ENCODE measurements around the gene PDK2. TPM values are rescaled to one million over a fixed set of nuclear protein-coding genes. Genes with fewer than 3 reads are reported as not detected.
A peak's percentile ranks its signal among the peaks of the same experiment; 100 is the strongest.

Gene PDK2
- total and polyA plus RNA-seq, 2 experiments from 2014 or later: 12.0 to 15.9 TPM

- H3K4me3 Mint-ChIP-seq: peak overlapping the region; percentile 46; the same call in 1 of the 3 replicates
- ATAC-seq (peak; percentile 74), DNase-seq (ENCODE audit: low spot score) (peak; percentile 39)
- Histone ChIP-seq H3K4me3 (peak overlapping the region; percentile 41), H3K36me3 (ENCODE audit: insufficient read depth) (no peaks in the 10 kb centered on the region), H2AFZ (0 out of 2 replicates have a peak overlapping the region, but pooled peaks have one; percentile 28), H3K79me2 (replicated peaks; ENCODE audit: insufficient read depth) (no peaks in the 10 kb centered on the region), H3K9me2 (ENCODE audit: insufficient read depth) (no peaks in the 10 kb centered on the region), H3K4me1 (ENCODE audit: insufficient read depth) (peaks cover 13% of the 10 kb centered on the region; the same call in 1 of the 2 replicates), H3K27ac (ENCODE audit: low read depth) (no peak overlapping the region), H3K4me2 (peak overlapping the region; percentile 62), H3F3A (replicated peaks; ENCODE audit: low read depth) (no peaks in the 10 kb centered on the region), H3K27me3 (ENCODE audit: insufficient read depth) (no peaks in the 10 kb centered on the region), H4K20me1 (replicated peaks; ENCODE audit: insufficient read depth) (no peaks in the 10 kb centered on the region)
- no peaks in the 10 kb centered on the region for H3K9me3 Mint-ChIP-seq
- H3K27ac Mint-ChIP-seq: no peak overlapping the region
- H3K4me1 Mint-ChIP-seq: peaks cover 17% of the 10 kb centered on the region
- peaks cover 14% of the 10 kb centered on the region for H3K27me3 Mint-ChIP-seq (ENCODE audit: insufficient read depth, low read depth, poor library complexity)
- TF ChIP-seq ZNF114 (CRISPR knock-in tag; IDR thresholded peaks at IDR 0.05): no peak
- TF ChIP-seq, protein P1, sequence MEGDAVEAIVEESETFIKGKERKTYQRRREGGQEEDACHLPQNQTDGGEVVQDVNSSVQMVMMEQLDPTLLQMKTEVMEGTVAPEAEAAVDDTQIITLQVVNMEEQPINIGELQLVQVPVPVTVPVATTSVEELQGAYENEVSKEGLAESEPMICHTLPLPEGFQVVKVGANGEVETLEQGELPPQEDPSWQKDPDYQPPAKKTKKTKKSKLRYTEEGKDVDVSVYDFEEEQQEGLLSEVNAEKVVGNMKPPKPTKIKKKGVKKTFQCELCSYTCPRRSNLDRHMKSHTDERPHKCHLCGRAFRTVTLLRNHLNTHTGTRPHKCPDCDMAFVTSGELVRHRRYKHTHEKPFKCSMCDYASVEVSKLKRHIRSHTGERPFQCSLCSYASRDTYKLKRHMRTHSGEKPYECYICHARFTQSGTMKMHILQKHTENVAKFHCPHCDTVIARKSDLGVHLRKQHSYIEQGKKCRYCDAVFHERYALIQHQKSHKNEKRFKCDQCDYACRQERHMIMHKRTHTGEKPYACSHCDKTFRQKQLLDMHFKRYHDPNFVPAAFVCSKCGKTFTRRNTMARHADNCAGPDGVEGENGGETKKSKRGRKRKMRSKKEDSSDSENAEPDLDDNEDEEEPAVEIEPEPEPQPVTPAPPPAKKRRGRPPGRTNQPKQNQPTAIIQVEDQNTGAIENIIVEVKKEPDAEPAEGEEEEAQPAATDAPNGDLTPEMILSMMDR (conservative IDR thresholded peaks at IDR 0.05; ENCODE audit: low read depth in 2 of 2): 0 out of 4 replicates have a peak, but pooled peaks of 1 of the 2 experiments have one; percentile 9
- TF ChIP-seq, protein P2, sequence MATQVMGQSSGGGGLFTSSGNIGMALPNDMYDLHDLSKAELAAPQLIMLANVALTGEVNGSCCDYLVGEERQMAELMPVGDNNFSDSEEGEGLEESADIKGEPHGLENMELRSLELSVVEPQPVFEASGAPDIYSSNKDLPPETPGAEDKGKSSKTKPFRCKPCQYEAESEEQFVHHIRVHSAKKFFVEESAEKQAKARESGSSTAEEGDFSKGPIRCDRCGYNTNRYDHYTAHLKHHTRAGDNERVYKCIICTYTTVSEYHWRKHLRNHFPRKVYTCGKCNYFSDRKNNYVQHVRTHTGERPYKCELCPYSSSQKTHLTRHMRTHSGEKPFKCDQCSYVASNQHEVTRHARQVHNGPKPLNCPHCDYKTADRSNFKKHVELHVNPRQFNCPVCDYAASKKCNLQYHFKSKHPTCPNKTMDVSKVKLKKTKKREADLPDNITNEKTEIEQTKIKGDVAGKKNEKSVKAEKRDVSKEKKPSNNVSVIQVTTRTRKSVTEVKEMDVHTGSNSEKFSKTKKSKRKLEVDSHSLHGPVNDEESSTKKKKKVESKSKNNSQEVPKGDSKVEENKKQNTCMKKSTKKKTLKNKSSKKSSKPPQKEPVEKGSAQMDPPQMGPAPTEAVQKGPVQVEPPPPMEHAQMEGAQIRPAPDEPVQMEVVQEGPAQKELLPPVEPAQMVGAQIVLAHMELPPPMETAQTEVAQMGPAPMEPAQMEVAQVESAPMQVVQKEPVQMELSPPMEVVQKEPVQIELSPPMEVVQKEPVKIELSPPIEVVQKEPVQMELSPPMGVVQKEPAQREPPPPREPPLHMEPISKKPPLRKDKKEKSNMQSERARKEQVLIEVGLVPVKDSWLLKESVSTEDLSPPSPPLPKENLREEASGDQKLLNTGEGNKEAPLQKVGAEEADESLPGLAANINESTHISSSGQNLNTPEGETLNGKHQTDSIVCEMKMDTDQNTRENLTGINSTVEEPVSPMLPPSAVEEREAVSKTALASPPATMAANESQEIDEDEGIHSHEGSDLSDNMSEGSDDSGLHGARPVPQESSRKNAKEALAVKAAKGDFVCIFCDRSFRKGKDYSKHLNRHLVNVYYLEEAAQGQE (IDR thresholded peaks at IDR 0.05; ENCODE audit: unreplicated experiment): no peak
- TF ChIP-seq ZNF331 (CRISPR knock-in tag; IDR thresholded peaks at IDR 0.05; ENCODE audit: low read depth): no peak
- TF ChIP-seq JUNB (IDR thresholded peaks at IDR 0.05; ENCODE audit: unreplicated experiment): no peak
- no peak for TF ChIP-seq EZH2phosphoT487 (IDR thresholded peaks at IDR 0.05; ENCODE audit: unreplicated experiment)
- no peak for TF ChIP-seq STAT1 (IDR thresholded peaks at IDR 0.05; ENCODE audit: unreplicated experiment)
- no peak for TF ChIP-seq EZH2 (IDR thresholded peaks at IDR 0.05; ENCODE audit: low read depth, unreplicated experiment)
- peaks cover 2% of the 10 kb centered on the region; the same call in 1 of the 3 replicates for H3K36me3 Mint-ChIP-seq (ENCODE audit: low read depth)
Observed at GRCh38 chr17:50101346-50102163, 6.4 kb downstream of the PDK2 start.
